K562 (cell line): ENCODE measurements around the gene VWA8. TPM values are rescaled to one million over a fixed set of nuclear protein-coding genes. Genes with fewer than 3 reads are reported as not detected.

Experiments used
- ATAC-seq: fragments of 200-7000 bp; cut with Tn5 transposase; 3 replicates; pipeline ENCODE4 v1.9.1; 2020; ENCODE audit warnings: moderate library complexity
- BruUV-seq: library from RNA; stranded (reverse); fragments of 400-500 nt; replicated peaks from 2 replicates; lab custom pipeline; 2021; lab: Mats Ljungman, UMichigan
- CTCF ChIA-PET: fragments of 300-600 bp; formaldehyde crosslinking; extraction: SDS; loops from one replicate; lab custom pipeline; 2021; ENCODE audit warnings: low intra/inter-chr PET ratio; lab: Yijun Ruan, JAX
- POLR2A ChIA-PET: fragments of 300-600, 350-650 bp; sonication (Branson Sonifier 250); formaldehyde crosslinking; extraction: SDS; loops from one replicate; lab custom pipeline; 2021; ENCODE audit warnings: antibody characterized with exemption, inconsistent platforms; lab: Yijun Ruan, JAX
- DNase-seq, 4 experiments: peaks; one replicate each; pipeline versions ENCODE4 v3.0.0 to v3.0.0-alpha.2; 2011 to 2018; ENCODE audit warnings: low spot score in 3 of 4, mixed read lengths in 3 of 4; ENCODE audit errors: extremely low read depth in 1 of 4
- FAIRE-seq: peaks from 2 replicates; lab custom pipeline; 2011; peaks lifted over from hg19 to GRCh38; lab: Jason Lieb, UNC
- H2AFZ ChIP-seq: 2 replicates; pipeline ENCODE4 v1.6.0; 2011; ENCODE audit warnings: low read depth, low read length, control low read depth, inconsistent platforms
- H3K27ac ChIP-seq: fragments of 200-600 bp; 3 replicates; pipeline ENCODE4 v1.8.0; 2011; ENCODE audit warnings: low read depth, mild to moderate bottlenecking, control low read depth, inconsistent platforms, low read length, moderate library complexity, mixed read lengths; ENCODE audit errors: extremely low read depth
- H3K27me3 ChIP-seq, 2 experiments: fragments of 300-600 bp in 1 of 2; 2 replicates in 1 of 2; 3 replicates in 1 of 2; pipeline versions ENCODE4 v1.6.0 to v1.8.0; 2011; ENCODE audit warnings: inconsistent platforms in 2 of 2, low read length in 2 of 2, mild to moderate bottlenecking in 1 of 2, mixed read lengths in 1 of 2, moderate library complexity in 1 of 2; ENCODE audit not compliant: control insufficient read depth in 2 of 2, insufficient read depth in 2 of 2
- H3K36me3 ChIP-seq: fragments of 300-600 bp; 3 replicates; pipeline ENCODE4 v1.8.0; 2011; ENCODE audit warnings: mild to moderate bottlenecking, low read length, inconsistent platforms; ENCODE audit not compliant: control insufficient read depth, insufficient read depth
- H3K4me1 ChIP-seq, 2 experiments: fragments of 200-600 bp in 1 of 2; replicated peaks in 1 of 2; 2 replicates in 1 of 2; 3 replicates in 1 of 2; pipeline versions ENCODE4 v1.5.1 to v1.8.0; 2011; ENCODE audit warnings: inconsistent platforms in 2 of 2, low read length in 2 of 2, mild to moderate bottlenecking in 1 of 2, mixed read lengths in 1 of 2, moderate library complexity in 1 of 2; ENCODE audit not compliant: control insufficient read depth in 2 of 2, insufficient read depth in 2 of 2
- H3K4me2 ChIP-seq: 2 replicates; pipeline ENCODE4 v1.6.1; 2011; ENCODE audit warnings: low read length, control low read depth, inconsistent platforms, mixed read lengths; ENCODE audit not compliant: insufficient read depth
- H3K4me3 ChIP-seq: fragments of 200-600 bp; sonication (generic), shearing (Covaris generic); 2 replicates; pipeline ENCODE4 v1.5.1; 2016; ENCODE audit warnings: control low read depth, inconsistent platforms
- H3K79me2 ChIP-seq: fragments of 200-600 bp; 3 replicates; pipeline ENCODE4 v1.8.0; 2011; ENCODE audit warnings: low read length, inconsistent platforms; ENCODE audit not compliant: control insufficient read depth, insufficient read depth
- H3K9ac ChIP-seq, 2 experiments: 2 replicates each; pipeline versions ENCODE4 v1.6.0 to v1.6.1; 2011; ENCODE audit warnings: low read depth in 2 of 2, low read length in 2 of 2, control low read depth in 1 of 2, inconsistent platforms in 1 of 2, mild to moderate bottlenecking in 1 of 2, mixed read lengths in 1 of 2; ENCODE audit not compliant: insufficient read depth in 1 of 2
- H3K9me1 ChIP-seq: one replicate; pipeline ENCODE4 v1.6.0; 2011; ENCODE audit warnings: inconsistent platforms, mild to moderate bottlenecking, low read length, moderate library complexity; ENCODE audit not compliant: control insufficient read depth, insufficient read depth
- H3K9me3 ChIP-seq: replicated peaks from 2 replicates; pipeline ENCODE4 v1.5.1; 2011; ENCODE audit warnings: low read depth, low read length, inconsistent platforms; ENCODE audit not compliant: control insufficient read depth, insufficient read depth
- H4K20me1 ChIP-seq: replicated peaks from 2 replicates; pipeline ENCODE4 v1.6.1; 2011; ENCODE audit warnings: low read length, inconsistent platforms, mixed read lengths; ENCODE audit not compliant: control insufficient read depth, insufficient read depth
- CBFA2T3 ChIP-seq: fragments of 450-650 bp; IDR thresholded peaks from 2 replicates; pipeline ENCODE4 v1.6.1; 2017
- CHD1 ChIP-seq: fragments of 200-600 bp; sonication (generic); IDR thresholded peaks from one replicate; pipeline ENCODE4 v1.6.1; 2012; ENCODE audit warnings: mild to moderate bottlenecking, moderate library complexity, low read length, inconsistent platforms
- EGR1 ChIP-seq: fragments of 450-650 bp; conservative IDR thresholded peaks from 2 replicates; pipeline ENCODE4 v1.6.1; 2017; ENCODE audit warnings: mild to moderate bottlenecking
- FOXJ2 ChIP-seq: fragments of 200-800 bp; sonication (Bioruptor generic); IDR thresholded peaks from 2 replicates; pipeline ENCODE4 v1.6.1; 2016; ENCODE audit warnings: missing genetic modification characterization, missing compliant biosample characterization
- HCFC1 ChIP-seq: IDR thresholded peaks from 2 replicates; pipeline ENCODE4 v1.6.1; 2012; ENCODE audit warnings: low read depth, low read length, improper control_type of control experiment
- HDAC6 ChIP-seq: IDR thresholded peaks from 2 replicates; pipeline ENCODE4 v1.6.1; 2012; ENCODE audit warnings: low read depth, mild to moderate bottlenecking, control low read depth, inconsistent platforms, low read length, moderate library complexity
- IRF2 ChIP-seq: sonication (generic); formaldehyde crosslinking; IDR thresholded peaks from 2 replicates; pipeline ENCODE4 v1.8.1; 2022; ENCODE audit warnings: mild to moderate bottlenecking, missing genetic modification reagents
- KDM1A ChIP-seq, 2 experiments: fragments of 450-650 bp; IDR thresholded peaks; 2 replicates each; pipeline ENCODE4 v1.6.1; 2016; ENCODE audit warnings: mild to moderate bottlenecking in 2 of 2
- KDM5B ChIP-seq: fragments of 200-600 bp; sonication (generic); IDR thresholded peaks from 2 replicates; pipeline ENCODE4 v1.6.1; 2012; ENCODE audit warnings: low read depth, mild to moderate bottlenecking, moderate library complexity, low read length, control low read depth, inconsistent platforms; ENCODE audit not compliant: insufficient replicate concordance
- NEUROD1 ChIP-seq: fragments of 150-350 bp; IDR thresholded peaks from 2 replicates; pipeline ENCODE4 v1.6.1; 2014; ENCODE audit warnings: borderline replicate concordance, low read length, low read depth; ENCODE audit not compliant: partially characterized antibody
- NFE2L1 ChIP-seq: fragments of 450-650 bp; IDR thresholded peaks from 2 replicates; pipeline ENCODE4 v1.6.1; 2016; ENCODE audit warnings: missing genetic modification characterization, low read depth, mild to moderate bottlenecking, missing compliant biosample characterization, moderate library complexity, borderline replicate concordance
- PTTG1 ChIP-seq: fragments of 450-650 bp; IDR thresholded peaks from 2 replicates; pipeline ENCODE4 v1.6.1; 2016; ENCODE audit warnings: low read depth, mild to moderate bottlenecking, missing genetic modification characterization, missing compliant biosample characterization
- SMARCE1 ChIP-seq: fragments of 450-650 bp; IDR thresholded peaks from 2 replicates; pipeline ENCODE4 v1.7.1; 2016; ENCODE audit warnings: mild to moderate bottlenecking
- ZBTB7A ChIP-seq: IDR thresholded peaks from 2 replicates; pipeline ENCODE4 v1.6.1; 2011; ENCODE audit warnings: low read depth, mild to moderate bottlenecking, low read length, moderate library complexity, borderline replicate concordance; ENCODE audit not compliant: control insufficient read depth
- ZNF184 ChIP-seq: sonication (generic); formaldehyde crosslinking; IDR thresholded peaks from 2 replicates; pipeline ENCODE4 v1.5.0; 2020; ENCODE audit warnings: missing genetic modification reagents
- ZNF384 ChIP-seq: IDR thresholded peaks from 2 replicates; pipeline ENCODE4 v1.6.1; 2012; ENCODE audit warnings: low read depth, low read length, improper control_type of control experiment
- WGBS: fragments of 100-300 bp; shearing (Covaris generic); methylation state at CpG from one replicate; pipeline ENCODE4 v1.1.6; 2016; ENCODE audit warnings: low coverage, mixed read lengths; ENCODE audit not compliant: insufficient coverage; ENCODE audit errors: missing lambda C conversion rate; 5-methylcytosine and 5-hydroxymethylcytosine counted together
- in situ Hi-C: fragments of 300-500 bp; cut with MboI; formaldehyde crosslinking; loops from 4 replicates; pipeline ENCODE4 v1.15.0; 2018; ENCODE audit warnings: inconsistent platforms, mixed read lengths
- intact Hi-C: fragments of 100-400 bp; cut with micrococcal nuclease; formaldehyde crosslinking; loops from 2 replicates; pipeline ENCODE4 v1.14.2; 2022
- polyA plus RNA-seq, 8 experiments: library from polyadenylated mRNA; depleted of rRNA in 4 of 8; stranded (reverse) in 5 of 8; unstranded in 3 of 8; fragments of >200 nt; fragmentation: Nextera tagmentation in 2 of 8; fragmentation: Illumina TruSeq in 1 of 8; extraction: Ambion mirVana in 2 of 8; extraction: Trizol in 1 of 8; gene quantifications; 2 replicates each; pipeline versions ENCODE4 v1.2.1 to v1.2.3, GENCODE V29; 2011 to 2014; ENCODE audit warnings: inconsistent platforms in 1 of 8, missing spikeins in 1 of 8
- total RNA-seq, 7 experiments: library from RNA; depleted of rRNA in 6 of 7; stranded (reverse); fragments of >200 nt in 6 of 7; fragmentation: Illumina TruSeq in 2 of 7; extraction: Trizol in 2 of 7; gene quantifications; 2 replicates each; pipeline versions ENCODE4 v1.2.1 to v1.2.3, GENCODE V29; 2011 to 2021; ENCODE audit warnings: low replicate concordance in 1 of 7
- TF ChIP-seq, protein P1 (sequence below): sonication (generic); formaldehyde crosslinking; IDR thresholded peaks from 2 replicates; pipeline ENCODE4 v1.8.1; 2023; ENCODE audit warnings: missing genetic modification reagents, mild to moderate bottlenecking, borderline replicate concordance

Gene VWA8
- total and polyA plus RNA-seq, 9 of the 15 experiments (the other 6 are each of a cell fraction or from before 2014, with no cell fraction given): 2.1 to 18.5 (median 13.3) TPM

DNA sequence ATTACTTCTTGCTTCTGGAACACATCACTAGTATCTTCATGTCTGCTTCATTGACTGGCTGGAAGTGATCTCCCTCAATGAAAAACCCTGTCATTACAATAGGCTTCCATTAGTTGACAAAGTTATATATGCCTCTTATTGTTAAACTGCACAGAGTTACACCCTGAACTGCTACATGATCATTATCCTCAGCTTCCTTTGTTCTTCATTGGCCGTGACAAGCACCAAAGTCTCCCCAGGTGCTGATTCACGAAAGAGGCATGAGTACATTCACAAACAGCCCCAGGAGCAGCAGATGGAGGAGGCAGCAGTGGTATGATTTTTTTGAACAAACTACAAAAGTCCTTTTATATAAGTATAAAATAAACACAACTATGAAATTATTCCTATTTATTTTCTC lies 51.4 kb downstream of the VWA8 start:
- no peaks in the 10 kb centered on the region for H3K9me1 ChIP-seq
- intact Hi-C loops (loop anchor here (5.0 to 10.0 kb wide), 2 partner anchors 203 to 305 kb away; no protein-coding TSS in a partner anchor), in situ Hi-C loops (no loop called here)
- BruUV-seq: no TSS peak
- no peak overlapping the region for H3K4me2 ChIP-seq
- ATAC-seq (no peak), FAIRE-seq (no peak), DNase-seq (no peak)
- WGBS: 100% methylated on average over 2 of the region's 2 CpGs
- no peak overlapping the region for H3K4me3 ChIP-seq
- no peaks in the 10 kb centered on the region for H3K79me2 ChIP-seq
- H3K27me3 ChIP-seq: no peaks in the 10 kb centered on the region
- H4K20me1 ChIP-seq: no peaks in the 10 kb centered on the region
- peaks cover 29% of the 10 kb centered on the region for H3K36me3 ChIP-seq
- no peaks in the 10 kb centered on the region for H3K4me1 ChIP-seq
- no peak for TF ChIP-seq SMARCE1
- no peak for TF ChIP-seq HDAC6
- TF ChIP-seq IRF2 (CRISPR knock-in tag): no peak
- TF ChIP-seq NEUROD1: no peak
- no peak for TF ChIP-seq ZNF184 (CRISPR knock-in tag)
- TF ChIP-seq CBFA2T3: no peak
- TF ChIP-seq FOXJ2 (tag): no peak
- TF ChIP-seq CHD1: no peak
- TF ChIP-seq KDM1A (IDR thresholded peaks at IDR 0.05): no peak
- TF ChIP-seq EGR1: no peak
- TF ChIP-seq ZNF384: no peak
- TF ChIP-seq PTTG1 (tag): no peak
- no peak for TF ChIP-seq HCFC1
- TF ChIP-seq NFE2L1 (tag): no peak
- TF ChIP-seq ZBTB7A: no peak
- TF ChIP-seq, protein P1, sequence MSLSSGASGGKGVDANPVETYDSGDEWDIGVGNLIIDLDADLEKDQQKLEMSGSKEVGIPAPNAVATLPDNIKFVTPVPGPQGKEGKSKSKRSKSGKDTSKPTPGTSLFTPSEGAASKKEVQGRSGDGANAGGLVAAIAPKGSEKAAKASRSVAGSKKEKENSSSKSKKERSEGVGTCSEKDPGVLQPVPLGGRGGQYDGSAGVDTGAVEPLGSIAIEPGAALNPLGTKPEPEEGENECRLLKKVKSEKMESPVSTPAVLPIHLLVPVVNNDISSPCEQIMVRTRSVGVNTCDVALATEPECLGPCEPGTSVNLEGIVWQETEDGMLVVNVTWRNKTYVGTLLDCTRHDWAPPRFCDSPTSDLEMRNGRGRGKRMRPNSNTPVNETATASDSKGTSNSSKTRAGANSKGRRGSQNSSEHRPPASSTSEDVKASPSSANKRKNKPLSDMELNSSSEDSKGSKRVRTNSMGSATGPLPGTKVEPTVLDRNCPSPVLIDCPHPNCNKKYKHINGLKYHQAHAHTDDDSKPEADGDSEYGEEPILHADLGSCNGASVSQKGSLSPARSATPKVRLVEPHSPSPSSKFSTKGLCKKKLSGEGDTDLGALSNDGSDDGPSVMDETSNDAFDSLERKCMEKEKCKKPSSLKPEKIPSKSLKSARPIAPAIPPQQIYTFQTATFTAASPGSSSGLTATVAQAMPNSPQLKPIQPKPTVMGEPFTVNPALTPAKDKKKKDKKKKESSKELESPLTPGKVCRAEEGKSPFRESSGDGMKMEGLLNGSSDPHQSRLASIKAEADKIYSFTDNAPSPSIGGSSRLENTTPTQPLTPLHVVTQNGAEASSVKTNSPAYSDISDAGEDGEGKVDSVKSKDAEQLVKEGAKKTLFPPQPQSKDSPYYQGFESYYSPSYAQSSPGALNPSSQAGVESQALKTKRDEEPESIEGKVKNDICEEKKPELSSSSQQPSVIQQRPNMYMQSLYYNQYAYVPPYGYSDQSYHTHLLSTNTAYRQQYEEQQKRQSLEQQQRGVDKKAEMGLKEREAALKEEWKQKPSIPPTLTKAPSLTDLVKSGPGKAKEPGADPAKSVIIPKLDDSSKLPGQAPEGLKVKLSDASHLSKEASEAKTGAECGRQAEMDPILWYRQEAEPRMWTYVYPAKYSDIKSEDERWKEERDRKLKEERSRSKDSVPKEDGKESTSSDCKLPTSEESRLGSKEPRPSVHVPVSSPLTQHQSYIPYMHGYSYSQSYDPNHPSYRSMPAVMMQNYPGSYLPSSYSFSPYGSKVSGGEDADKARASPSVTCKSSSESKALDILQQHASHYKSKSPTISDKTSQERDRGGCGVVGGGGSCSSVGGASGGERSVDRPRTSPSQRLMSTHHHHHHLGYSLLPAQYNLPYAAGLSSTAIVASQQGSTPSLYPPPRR (CRISPR knock-in tag): no peak
- TF ChIP-seq KDM5B: no peak
- CTCF ChIA-PET: no interaction called here
- POLR2A ChIA-PET: no interaction called here
- no peak overlapping the region for H3K9ac ChIP-seq
- no peaks in the 10 kb centered on the region for H3K9me3 ChIP-seq
- H2AFZ ChIP-seq: no peak overlapping the region
- no peak overlapping the region for H3K27ac ChIP-seq
